Activated naive CD8-positive, alpha-beta T cell treated with anti-CD3 and anti-CD28 coated beads, Interleukin-2, amount 50 U/mL, for 16 hours (primary cell): ENCODE measurements around the gene DTX4.

Experiments used
- DNase-seq: peaks from one replicate; pipeline ENCODE4 v3.0.0-alpha.2; 2020; ENCODE audit warnings: low read depth, low spot score

The DTX4 gene

DNA sequence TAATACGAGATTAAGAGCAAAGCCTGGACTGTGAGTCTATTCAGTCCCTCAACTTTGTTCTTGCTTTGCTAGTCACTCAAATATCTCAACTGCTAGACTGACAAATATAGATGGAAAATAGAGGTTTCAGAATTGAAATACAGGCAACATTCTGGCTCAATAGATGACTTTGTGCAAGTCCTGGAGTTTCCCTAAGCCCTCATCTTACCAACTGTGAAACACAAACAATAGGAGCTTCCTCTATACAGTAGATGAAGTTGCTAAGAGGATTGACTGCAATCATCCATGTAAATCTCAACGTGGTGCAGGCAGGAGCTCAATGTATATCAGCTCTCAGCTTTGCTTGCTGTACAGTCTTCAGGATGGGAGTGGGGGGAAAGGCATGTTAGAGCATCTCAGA lies 47.0 kb downstream of the DTX4 start:
- DNase-seq, result no peak

DNA sequence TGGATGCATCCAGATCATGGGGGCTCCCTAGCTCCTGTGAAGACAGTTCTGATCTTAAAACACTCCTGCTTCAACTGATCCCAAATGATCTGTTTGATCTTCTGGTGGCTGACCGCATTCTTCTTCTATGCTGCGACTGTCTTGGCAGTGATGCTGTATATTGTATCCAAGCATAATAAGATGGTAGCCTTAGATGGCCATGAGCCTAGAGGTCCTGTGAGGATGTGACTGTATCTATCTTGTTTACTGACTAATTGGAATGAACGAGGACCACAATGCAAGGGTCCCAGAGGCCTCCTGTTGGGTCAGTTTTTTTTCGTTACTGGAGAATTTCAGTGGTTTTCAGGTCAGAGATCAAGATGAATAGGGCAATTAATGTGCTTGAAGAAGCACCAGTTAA lies 47.9 kb downstream of the DTX4 start:
- DNase-seq, result no peak

DNA sequence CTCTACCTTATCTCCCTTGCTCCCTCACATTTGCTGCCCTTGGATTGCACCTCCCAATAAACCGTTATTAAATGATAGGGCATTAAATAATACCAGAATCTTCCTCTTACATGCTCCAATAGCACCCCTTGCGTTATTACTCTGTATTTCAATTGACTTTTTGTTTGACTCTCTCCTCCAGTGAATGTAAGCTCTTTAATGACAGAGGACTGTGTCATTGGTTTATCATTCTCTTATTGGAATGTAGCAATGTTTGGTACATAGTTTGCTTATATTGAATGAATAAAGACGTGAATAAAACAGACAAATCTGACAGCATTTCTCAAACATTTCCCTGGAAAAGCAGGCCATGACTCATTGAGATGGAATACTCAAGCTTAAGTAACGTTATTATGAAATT lies 49.5 kb downstream of the DTX4 start:
- no peak for DNase-seq

DNA sequence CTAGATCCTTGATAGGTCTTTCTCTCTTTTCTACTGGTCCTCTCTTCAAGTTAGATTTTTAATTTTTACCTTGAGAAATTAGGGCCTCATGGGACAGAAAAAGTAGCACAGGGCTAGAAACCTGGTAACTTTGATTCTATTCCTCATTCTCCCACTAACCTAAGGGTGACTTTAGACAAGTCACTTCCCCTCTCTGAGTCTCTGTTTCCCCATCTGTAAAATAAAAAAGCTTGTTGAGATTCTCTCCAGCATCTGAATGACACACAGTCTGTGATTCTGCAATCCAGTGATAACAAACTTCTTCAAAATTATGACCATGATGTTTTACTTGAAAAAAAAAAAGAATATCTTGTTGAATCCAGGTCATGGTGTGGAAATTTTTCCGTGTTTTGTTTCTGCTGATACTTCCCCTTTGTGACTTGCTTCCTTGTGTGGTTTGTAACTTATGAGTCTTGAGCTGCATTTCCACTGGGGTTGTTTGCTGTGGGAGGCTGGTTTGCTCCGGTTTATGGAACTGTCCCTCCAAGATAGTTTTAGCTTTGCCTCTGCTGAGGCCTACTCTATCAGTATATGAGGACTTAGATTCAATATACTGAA lies 50.6 kb downstream of the DTX4 start:
- DNase-seq, result no peak

DNA sequence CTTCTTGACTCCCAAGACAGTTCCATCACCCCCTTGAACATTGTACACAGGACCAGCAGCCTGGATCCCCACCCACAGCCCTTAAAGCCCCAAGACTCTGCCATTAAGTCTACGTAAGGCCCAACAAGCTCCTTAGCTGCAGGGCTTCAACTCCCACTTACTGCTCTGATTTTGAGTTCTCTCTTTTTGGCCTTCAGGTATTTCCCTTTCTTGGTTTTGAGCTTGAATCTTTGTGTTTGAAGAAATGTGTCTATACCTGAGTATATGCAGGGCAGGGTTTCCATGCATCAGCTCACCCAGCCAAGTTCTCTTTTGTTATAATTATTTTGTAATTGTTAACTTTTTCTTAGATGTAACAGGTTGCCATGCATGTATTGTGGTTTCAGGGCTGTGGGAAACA lies 51.2 kb downstream of the DTX4 start:
- DNase-seq, result no peak

DNA sequence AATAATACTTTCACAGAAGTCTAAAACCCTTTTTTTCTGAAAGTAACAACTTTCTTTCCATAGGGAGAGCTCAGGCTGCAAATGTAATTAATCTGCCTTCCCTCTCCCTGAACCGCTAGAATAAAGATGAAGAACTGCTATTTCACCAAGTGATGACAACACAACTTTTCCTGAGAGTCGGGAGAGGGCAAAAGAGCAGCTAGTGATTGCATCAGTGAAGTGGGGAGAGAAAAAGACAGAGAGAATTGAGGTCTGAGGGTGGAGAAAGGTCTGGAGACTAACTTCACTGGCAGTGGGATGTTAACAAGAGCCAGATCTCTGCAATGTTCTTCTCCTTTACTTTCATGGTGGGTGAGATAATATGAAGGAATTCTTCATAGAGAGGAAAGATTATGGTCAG lies 51.7 kb downstream of the DTX4 start:
- DNase-seq, result no peak

DNA sequence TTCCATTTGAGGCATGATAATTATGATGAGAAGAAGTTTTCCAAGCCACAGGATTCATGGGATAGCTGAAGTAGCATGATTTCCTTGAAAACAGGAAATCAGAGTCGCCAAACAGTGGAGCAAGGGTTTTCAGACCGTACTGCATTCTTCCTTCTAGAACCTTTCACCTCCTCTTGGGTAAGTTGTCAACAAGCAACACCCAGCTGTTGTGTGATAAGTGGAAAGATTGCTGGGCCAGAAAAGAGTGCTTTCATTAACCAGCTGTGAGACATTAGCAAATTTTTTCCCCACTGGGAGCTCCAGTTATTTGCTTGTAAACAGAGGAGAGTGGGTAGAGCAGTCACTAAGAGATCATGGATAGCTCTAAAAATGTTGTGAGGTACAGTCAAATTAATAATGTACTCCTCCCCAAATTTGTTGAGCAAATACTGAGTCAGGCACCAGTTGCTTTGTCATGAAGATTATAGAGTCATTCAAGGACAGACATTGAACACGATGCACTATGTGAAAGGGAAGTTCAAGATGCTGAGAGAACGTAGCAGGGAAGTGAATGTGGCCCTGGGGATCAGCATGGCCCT lies 52.5 kb downstream of the DTX4 start:
- no peak for DNase-seq

DNA sequence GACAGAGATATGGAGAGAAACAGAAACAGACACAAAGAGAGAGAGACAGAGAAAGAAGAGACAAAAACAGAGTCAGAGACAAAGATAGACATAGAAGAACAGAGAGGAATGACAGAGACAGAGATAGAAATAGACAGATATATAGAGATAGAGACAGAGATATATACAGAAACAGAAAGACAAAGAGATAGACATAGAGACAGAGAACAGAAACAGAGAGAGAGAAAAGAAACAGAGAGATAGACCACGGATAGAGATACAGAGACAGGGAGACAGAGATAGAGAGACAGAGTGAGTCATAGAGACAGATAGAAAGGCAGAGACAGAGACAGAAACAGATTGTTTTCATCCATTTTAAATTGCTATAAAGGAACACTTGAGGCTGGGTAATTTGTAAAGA lies 53.1 kb downstream of the DTX4 start:
- DNase-seq, result no peak

DNA sequence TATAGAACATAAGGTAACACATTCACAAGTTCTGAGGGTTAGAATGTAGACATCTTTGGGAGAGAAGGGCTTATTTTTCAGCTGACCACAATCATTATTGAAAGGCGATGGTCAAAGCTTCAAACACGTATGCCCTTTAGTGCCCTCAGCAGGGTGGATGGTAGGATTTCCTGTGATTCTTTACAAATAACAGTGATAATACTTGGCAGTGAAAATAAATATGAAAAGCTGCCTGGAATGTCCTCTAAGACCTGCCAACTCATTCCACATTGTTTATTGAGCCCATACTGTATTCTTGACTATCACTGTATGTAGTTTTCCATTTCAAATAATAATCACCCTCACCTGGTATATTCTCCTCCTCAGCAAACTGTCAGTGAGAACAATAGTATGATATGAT lies 54.5 kb downstream of the DTX4 start:
- DNase-seq, result no peak

DNA sequence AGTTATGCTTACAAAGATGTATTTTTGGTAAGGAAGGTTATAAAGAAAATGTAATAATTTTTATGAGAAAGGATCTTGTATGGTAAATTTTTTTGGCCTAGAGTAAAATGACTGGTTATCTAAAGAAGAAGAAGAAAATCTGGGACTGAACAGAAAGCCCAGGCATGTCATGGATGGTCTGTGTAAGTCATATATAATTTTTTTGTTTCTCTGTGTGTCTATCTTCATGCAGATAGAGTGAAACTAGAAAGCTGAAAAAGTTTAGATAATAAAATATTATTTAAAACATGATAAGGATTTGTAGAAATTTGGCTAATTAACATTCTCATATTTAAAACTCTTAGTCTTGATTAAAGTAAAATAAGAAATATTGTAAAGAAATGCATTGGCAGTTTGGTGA lies 68.4 kb downstream of the DTX4 start:
- DNase-seq, result no peak

DNA sequence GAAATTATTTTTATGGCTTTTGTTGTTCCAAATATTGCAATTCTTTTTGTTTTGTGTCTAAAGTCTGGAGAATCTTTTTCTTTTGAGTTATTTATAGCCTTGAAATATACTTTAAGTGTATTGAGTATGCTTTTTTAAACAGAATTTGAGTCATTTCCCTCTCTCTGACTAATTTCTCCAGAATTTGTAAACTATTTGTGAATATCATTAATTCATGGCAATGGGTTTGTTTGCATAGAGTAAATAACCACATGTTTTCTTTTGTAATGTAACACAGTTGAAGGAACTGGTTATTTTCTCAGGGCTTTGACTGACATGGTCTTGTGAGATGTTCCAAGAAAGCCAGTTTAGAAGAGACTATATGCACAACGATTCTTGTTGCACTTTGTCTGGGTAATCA lies 71.7 kb downstream of the DTX4 start:
- no peak for DNase-seq

DNA sequence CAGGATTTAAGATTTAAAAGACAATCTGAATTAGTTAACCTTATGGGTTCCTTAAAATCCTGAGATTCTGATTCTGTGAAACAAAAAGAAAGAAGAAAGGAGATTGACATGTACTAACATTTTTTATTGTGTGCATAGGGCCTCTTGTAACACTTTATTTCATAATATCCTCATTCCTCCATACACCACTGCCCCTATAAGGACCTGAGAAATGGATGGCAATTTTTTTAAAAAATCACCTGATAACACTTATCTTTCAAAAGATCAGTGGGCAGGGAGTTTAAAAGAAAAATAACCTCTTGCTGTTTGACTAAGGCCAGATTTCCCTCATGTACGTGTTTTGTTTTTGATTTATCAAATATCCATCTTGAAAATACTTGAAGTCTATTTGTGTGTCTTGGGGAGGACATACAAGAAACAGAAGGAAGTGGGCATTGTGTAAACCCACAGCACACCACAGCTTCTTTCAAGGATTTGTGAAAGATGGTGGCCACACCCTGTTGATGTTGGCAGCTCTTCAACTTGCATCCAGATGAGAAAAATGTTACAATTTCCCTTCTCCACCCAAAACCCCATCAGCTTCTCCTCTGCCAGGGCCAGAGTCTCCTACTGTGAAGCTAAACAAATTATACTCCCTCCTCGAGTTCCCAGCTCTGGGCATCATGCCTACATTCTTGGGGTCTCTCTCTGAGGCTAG lies 75.7 kb downstream of the DTX4 start:
- no peak for DNase-seq

DNA sequence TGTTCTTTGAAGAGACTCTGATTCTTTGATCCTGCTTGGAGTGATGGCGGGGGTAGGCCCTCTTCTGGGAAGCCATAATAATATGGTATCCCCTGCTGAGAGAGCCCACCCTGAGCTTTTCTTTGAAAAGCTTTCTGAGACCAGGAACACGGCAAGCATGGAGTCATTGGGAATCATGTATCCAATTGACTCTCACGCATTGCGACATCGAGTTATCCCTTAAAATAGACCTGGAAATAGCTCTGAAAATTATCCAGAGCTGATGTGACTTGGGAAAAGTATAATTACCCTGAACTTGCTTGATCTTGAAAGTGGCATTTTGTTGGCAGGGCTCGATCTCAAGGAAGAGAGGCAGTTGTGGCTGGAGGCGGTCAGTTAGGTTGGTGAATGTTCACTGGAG lies 77.6 kb downstream of the DTX4 start:
- DNase-seq, result no peak

DNA sequence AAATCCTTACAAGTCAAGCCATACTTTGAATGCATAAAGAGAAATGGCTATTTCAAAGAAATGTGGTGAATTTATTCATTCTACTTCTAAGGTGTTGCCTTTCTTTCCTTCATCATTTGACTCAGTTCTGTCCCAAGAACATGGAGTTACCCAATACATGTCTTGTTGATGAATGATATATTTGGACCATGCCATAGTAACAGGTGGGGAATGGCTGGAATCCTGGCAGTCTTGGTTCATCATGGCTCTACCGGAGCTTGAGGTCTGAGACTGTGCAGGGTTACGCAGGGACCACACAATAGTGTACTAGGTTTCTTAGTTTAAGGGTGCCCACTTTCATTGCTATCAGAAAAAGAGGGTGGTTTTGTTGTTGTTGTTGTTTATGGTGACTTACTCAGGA lies 81.1 kb downstream of the DTX4 start:
- no peak for DNase-seq

DNA sequence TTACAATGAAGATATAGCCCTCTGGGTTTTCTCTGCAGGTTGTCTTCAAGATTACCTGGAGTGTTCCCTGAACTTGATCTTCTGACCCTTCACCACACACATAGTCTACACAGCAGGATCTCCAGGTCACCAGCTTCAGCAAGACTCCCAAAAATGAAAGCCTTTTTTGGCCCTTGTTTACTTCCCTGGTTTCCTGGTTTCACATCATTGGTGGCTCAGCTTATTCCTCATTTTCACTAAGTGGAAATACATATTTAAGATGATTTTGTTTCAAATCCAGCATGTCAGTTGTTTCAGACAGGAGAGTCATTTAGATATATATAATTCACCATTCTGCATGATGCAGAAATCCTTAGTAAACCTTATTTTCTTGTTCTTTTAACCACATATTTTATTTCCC lies 82.4 kb downstream of the DTX4 start:
- DNase-seq, result no peak

DNA sequence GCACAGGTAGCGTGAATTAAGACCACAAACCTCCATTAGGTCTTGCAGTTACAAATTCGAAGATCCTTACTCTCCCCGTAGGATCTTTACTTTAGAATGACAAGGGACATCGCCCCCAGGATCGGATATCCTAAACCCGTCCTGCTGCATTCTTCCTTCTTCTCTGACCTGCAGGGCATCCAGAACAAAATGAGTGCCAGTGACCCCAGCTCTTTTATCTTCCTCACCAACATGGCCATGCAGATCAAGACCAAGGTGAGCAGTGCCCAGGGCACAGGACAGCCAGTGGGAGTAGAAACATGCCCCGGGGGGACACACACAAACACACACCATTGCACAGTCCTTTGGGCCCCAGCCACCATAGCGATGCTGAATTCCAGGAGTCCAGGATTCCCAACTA lies 83.3 kb downstream of the DTX4 start:
- DNase-seq, result no peak
